DOHH2 (cell line): ENCODE results near the gene STARD3NL.

Experiments
- H3F3A ChIP-seq: fragments of 200-600 bp; sonication (generic), shearing (Covaris generic); 2 replicates; pipeline ENCODE4 v1.6.0; 2016; ENCODE audit warnings: antibody characterized with exemption, mild to moderate bottlenecking; ENCODE audit not compliant: control insufficient read depth, insufficient read depth
- H3K27ac ChIP-seq: fragments of 200-600 bp; sonication (generic); 2 replicates; pipeline ENCODE4 v1.5.1; 2014; ENCODE audit warnings: low read depth, mild to moderate bottlenecking, low read length, moderate library complexity
- H3K27me3 ChIP-seq: fragments of 200-600 bp; sonication (generic); 2 replicates; pipeline ENCODE4 v1.6.1; 2014; ENCODE audit warnings: mild to moderate bottlenecking, low read length, mixed read lengths; ENCODE audit not compliant: control insufficient read depth
- H3K36me3 ChIP-seq: fragments of 200-600 bp; sonication (generic); 2 replicates; pipeline ENCODE4 v1.6.1; 2014; ENCODE audit warnings: mild to moderate bottlenecking, low read length, moderate library complexity, mixed read lengths; ENCODE audit not compliant: control insufficient read depth
- H3K4me1 ChIP-seq: fragments of 200-600 bp; sonication (generic); 2 replicates; pipeline ENCODE4 v1.6.1; 2014; ENCODE audit warnings: mild to moderate bottlenecking, low read length, mixed read lengths; ENCODE audit not compliant: control insufficient read depth
- H3K4me2 ChIP-seq: fragments of 200-600 bp; sonication (generic); 2 replicates; pipeline ENCODE4 v1.6.0; 2014; ENCODE audit warnings: mild to moderate bottlenecking, low read length, moderate library complexity
- H3K4me3 ChIP-seq: fragments of 200-600 bp; sonication (generic); 2 replicates; pipeline ENCODE4 v1.5.1; 2014; ENCODE audit warnings: mild to moderate bottlenecking, low read length, mixed read lengths
- H3K79me2 ChIP-seq: fragments of 200-600 bp; sonication (generic); 2 replicates; pipeline ENCODE4 v1.6.1; 2014; ENCODE audit warnings: mild to moderate bottlenecking, low read length, mixed read lengths; ENCODE audit not compliant: control insufficient read depth
- H3K9me2 ChIP-seq: fragments of 200-600 bp; sonication (generic); replicated peaks from 2 replicates; pipeline ENCODE4 v1.6.1; 2014; ENCODE audit warnings: mild to moderate bottlenecking, low read length, mixed read lengths; ENCODE audit not compliant: control insufficient read depth
- H3K9me3 ChIP-seq: fragments of 200-600 bp; sonication (generic); 2 replicates; pipeline ENCODE4 v1.6.1; 2014; ENCODE audit warnings: antibody characterized with exemption, low read length, mixed read lengths; ENCODE audit not compliant: control insufficient read depth, insufficient read depth
- H4K20me1 ChIP-seq: fragments of 200-600 bp; sonication (generic); 2 replicates; pipeline ENCODE4 v1.6.0; 2014; ENCODE audit warnings: low read depth, mild to moderate bottlenecking, antibody characterized with exemption, low read length, moderate library complexity; ENCODE audit not compliant: control insufficient read depth, insufficient read depth
- CTCF ChIP-seq: fragments of 200-600 bp; sonication (generic); IDR thresholded peaks from one replicate; pipeline ENCODE4 v1.5.1; 2014; ENCODE audit warnings: antibody characterized with exemption, mild to moderate bottlenecking, low read depth, low read length; ENCODE audit not compliant: poor library complexity, severe bottlenecking
- EZH2phosphoT487 ChIP-seq: fragments of 200-600 bp; sonication (generic); IDR thresholded peaks from 2 replicates; pipeline ENCODE4 v1.6.1; 2017; ENCODE audit warnings: borderline replicate concordance, mild to moderate bottlenecking, antibody characterized with exemption, low read length, moderate library complexity, mixed read lengths

The STARD3NL gene

GRCh38 chr7:38195804-38196595 lies 18.0 kb downstream of the STARD3NL start:
- H3K27me3 ChIP-seq, result no peaks in the 10 kb centered on the region
- H3F3A ChIP-seq, result no peaks in the 10 kb centered on the region
- H3K9me3 ChIP-seq, result no peaks in the 10 kb centered on the region
- TF ChIP-seq EZH2phosphoT487, result no peak
- no peak for TF ChIP-seq CTCF
- peaks cover 36% of the 10 kb centered on the region for H3K79me2 ChIP-seq
- H3K9me2 ChIP-seq, result no peaks in the 10 kb centered on the region
- H3K4me1 ChIP-seq, result no peaks in the 10 kb centered on the region
- H4K20me1 ChIP-seq, result no peaks in the 10 kb centered on the region
- no peak overlapping the region for H3K27ac ChIP-seq
- H3K36me3 ChIP-seq, result no peaks in the 10 kb centered on the region
- no peak overlapping the region for H3K4me3 ChIP-seq
- H3K4me2 ChIP-seq, result no peak overlapping the region

DNA sequence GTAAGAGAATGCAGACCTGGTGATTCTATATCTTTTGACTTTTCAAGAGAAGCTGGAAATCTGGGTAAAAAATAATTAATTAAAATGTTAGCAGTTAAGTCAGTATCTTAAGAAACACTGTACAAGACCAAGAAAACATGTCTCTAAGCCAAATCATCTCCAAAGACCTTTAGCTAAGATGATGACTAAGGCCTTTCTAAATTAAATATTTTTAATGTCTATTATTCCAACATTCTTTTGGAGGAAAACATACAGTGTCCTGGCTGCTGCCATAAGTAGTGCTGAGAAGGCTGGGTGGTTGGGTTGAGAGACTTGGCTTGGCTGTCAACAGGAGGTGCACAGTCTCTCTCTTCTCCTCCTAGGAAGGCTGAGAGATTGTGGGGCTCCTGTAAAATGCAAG lies 20.3 kb downstream of the STARD3NL start:
- TF ChIP-seq CTCF, result no peak
- no peak for TF ChIP-seq EZH2phosphoT487
- Histone ChIP-seq H3K9me2 (no peaks in the 10 kb centered on the region), H3K9me3 (no peaks in the 10 kb centered on the region), H4K20me1 (no peaks in the 10 kb centered on the region), H3K27ac (no peak overlapping the region), H3K36me3 (0 out of 2 replicates have a peak, but pooled peaks cover 3% of the 10 kb centered on the region), H3K4me3 (no peak overlapping the region), H3K79me2 (peaks cover 24% of the 10 kb centered on the region), H3F3A (no peaks in the 10 kb centered on the region), H3K4me1 (no peaks in the 10 kb centered on the region), H3K4me2 (no peak overlapping the region), H3K27me3 (no peaks in the 10 kb centered on the region)

DNA sequence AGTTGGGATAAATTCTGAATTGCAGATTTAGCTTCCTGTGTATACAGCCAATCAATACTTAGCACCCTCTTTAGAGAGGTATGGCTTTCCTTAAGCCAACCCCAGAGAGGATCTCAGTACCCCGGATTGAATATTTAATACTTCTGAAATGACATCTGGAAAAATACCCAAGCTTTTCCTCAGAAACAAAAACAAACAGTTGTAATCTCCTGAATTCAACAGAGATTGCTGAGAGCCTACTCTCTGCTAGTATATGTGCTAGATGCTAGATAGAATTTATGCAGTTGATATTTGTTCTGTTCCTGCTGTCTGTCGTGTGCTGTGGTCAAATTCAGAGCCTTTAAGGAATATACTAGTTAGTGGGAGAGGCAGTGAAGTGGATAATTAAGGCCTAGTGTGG lies 21.1 kb downstream of the STARD3NL start:
- Histone ChIP-seq H3K27me3 (no peaks in the 10 kb centered on the region), H3K27ac (no peak overlapping the region), H3F3A (no peaks in the 10 kb centered on the region), H3K4me2 (no peak overlapping the region), H3K79me2 (peaks cover 24% of the 10 kb centered on the region), H3K9me2 (no peaks in the 10 kb centered on the region), H3K9me3 (no peaks in the 10 kb centered on the region), H3K36me3 (0 out of 2 replicates have a peak, but pooled peaks cover 3% of the 10 kb centered on the region), H3K4me3 (no peak overlapping the region), H3K4me1 (no peaks in the 10 kb centered on the region), H4K20me1 (no peaks in the 10 kb centered on the region)
- TF ChIP-seq CTCF (no peak), EZH2phosphoT487 (no peak)
